B cell (primary cell): ENCODE data around the gene ALKBH7.

Experiments
- CTCF ChIP-seq: fragments of 200-600 bp; IDR thresholded peaks from one replicate; pipeline ENCODE4 v1.8.0; 2022; ENCODE audit warnings: antibody characterized with exemption, mild to moderate bottlenecking
- EZH2 ChIP-seq: IDR thresholded peaks from 2 replicates; pipeline ENCODE4 v1.6.1; 2012; ENCODE audit warnings: borderline replicate concordance, low read depth, mild to moderate bottlenecking, moderate library complexity, low read length; ENCODE audit not compliant: insufficient read depth, poor library complexity, severe bottlenecking

- TF ChIP-seq CTCF, result no peak
- TF ChIP-seq EZH2, result no peak
These were observed 47.0 kb upstream of the ALKBH7 start for GRCh38 chr19:6325614-6326013.
